ENCODE measurements around the gene DYSF.

The DYSF gene

GRCh38 chr2:71555798-71556454 is 102.6 kb downstream of the DYSF start:
- H3K9ac ChIP-seq (ENCODE audit: insufficient read length) = no peak overlapping the region
- H3K9me3 ChIP-seq (ENCODE audit: low read depth, low read length) = no peaks in the 10 kb centered on the region
- no peaks in the 10 kb centered on the region for H3K36me3 ChIP-seq (ENCODE audit: insufficient read depth, low read length)
- no peak for DNase-seq (ENCODE audit: low read depth, low spot score)
- TF ChIP-seq POLR2AphosphoS5 (IDR thresholded peaks at IDR 0.05; ENCODE audit: borderline replicate concordance, low read depth, low read length) (no peak), FOXP2 (optimal IDR thresholded peaks at IDR 0.05; ENCODE audit: control extremely low read depth, extremely low read length, insufficient read depth) (no peak), EZH2 (IDR thresholded peaks at IDR 0.05) (no peak)
- H3K4me3 ChIP-seq = no peak overlapping the region
- H3K27ac ChIP-seq = no peak overlapping the region

- Histone ChIP-seq H3K4me3 (no peak overlapping the region), H3K9me3 (ENCODE audit: low read depth, low read length) (no peaks in the 10 kb centered on the region), H3K36me3 (ENCODE audit: insufficient read depth, low read length) (no peaks in the 10 kb centered on the region), H3K27ac (no peak overlapping the region), H3K9ac (ENCODE audit: insufficient read length) (no peak overlapping the region)
- TF ChIP-seq POLR2AphosphoS5 (IDR thresholded peaks at IDR 0.05; ENCODE audit: borderline replicate concordance, low read depth, low read length) (no peak), EZH2 (IDR thresholded peaks at IDR 0.05) (no peak), FOXP2 (optimal IDR thresholded peaks at IDR 0.05; ENCODE audit: control extremely low read depth, extremely low read length, insufficient read depth) (no peak)
- DNase-seq (ENCODE audit: low read depth, low spot score) = no peak
These were observed 103.4 kb downstream of the DYSF start for GRCh38 chr2:71556692-71557250.

GRCh38 chr2:71557321-71557720 is 104.0 kb downstream of the DYSF start:
- Histone ChIP-seq H3K27ac (no peak overlapping the region), H3K9ac (ENCODE audit: insufficient read length) (no peak overlapping the region), H3K4me3 (no peak overlapping the region), H3K9me3 (ENCODE audit: low read depth, low read length) (no peaks in the 10 kb centered on the region), H3K36me3 (ENCODE audit: insufficient read depth, low read length) (no peaks in the 10 kb centered on the region)
- DNase-seq (ENCODE audit: low read depth, low spot score) = no peak
- TF ChIP-seq EZH2 (IDR thresholded peaks at IDR 0.05) = no peak
- no peak for TF ChIP-seq FOXP2 (optimal IDR thresholded peaks at IDR 0.05; ENCODE audit: control extremely low read depth, extremely low read length, insufficient read depth)
- no peak for TF ChIP-seq POLR2AphosphoS5 (IDR thresholded peaks at IDR 0.05; ENCODE audit: borderline replicate concordance, low read depth, low read length)

- no peak overlapping the region for H3K4me3 ChIP-seq
- no peak overlapping the region for H3K9ac ChIP-seq (ENCODE audit: insufficient read length)
- TF ChIP-seq EZH2 (IDR thresholded peaks at IDR 0.05) = no peak
- TF ChIP-seq POLR2AphosphoS5 (IDR thresholded peaks at IDR 0.05; ENCODE audit: borderline replicate concordance, low read depth, low read length) = no peak
- no peak for TF ChIP-seq FOXP2 (optimal IDR thresholded peaks at IDR 0.05; ENCODE audit: control extremely low read depth, extremely low read length, insufficient read depth)
- no peaks in the 10 kb centered on the region for H3K36me3 ChIP-seq (ENCODE audit: insufficient read depth, low read length)
- H3K27ac ChIP-seq = no peak overlapping the region
- no peaks in the 10 kb centered on the region for H3K9me3 ChIP-seq (ENCODE audit: low read depth, low read length)
- no peak for DNase-seq (ENCODE audit: low read depth, low spot score)
These were observed 105.1 kb downstream of the DYSF start for GRCh38 chr2:71558300-71559051.

- Histone ChIP-seq H3K9ac (ENCODE audit: insufficient read length) (no peak overlapping the region), H3K27ac (no peak overlapping the region), H3K4me3 (no peak overlapping the region), H3K36me3 (ENCODE audit: insufficient read depth, low read length) (no peaks in the 10 kb centered on the region), H3K9me3 (ENCODE audit: low read depth, low read length) (no peaks in the 10 kb centered on the region)
- no peak for DNase-seq (ENCODE audit: low read depth, low spot score)
- TF ChIP-seq EZH2 (IDR thresholded peaks at IDR 0.05) = no peak
- no peak for TF ChIP-seq POLR2AphosphoS5 (IDR thresholded peaks at IDR 0.05; ENCODE audit: borderline replicate concordance, low read depth, low read length)
- TF ChIP-seq FOXP2 (optimal IDR thresholded peaks at IDR 0.05; ENCODE audit: control extremely low read depth, extremely low read length, insufficient read depth) = no peak
These were observed 105.9 kb downstream of the DYSF start for GRCh38 chr2:71559080-71559827.

- no peaks in the 10 kb centered on the region for H3K36me3 ChIP-seq (ENCODE audit: insufficient read depth, low read length)
- DNase-seq (ENCODE audit: low read depth, low spot score) = no peak
- no peak overlapping the region for H3K9ac ChIP-seq (ENCODE audit: insufficient read length)
- peak overlapping the region; percentile 63 for H3K4me3 ChIP-seq
- H3K27ac ChIP-seq = peak overlapping the region; percentile 31
- H3K9me3 ChIP-seq (ENCODE audit: low read depth, low read length) = no peaks in the 10 kb centered on the region
- TF ChIP-seq POLR2AphosphoS5 (IDR thresholded peaks at IDR 0.05; ENCODE audit: borderline replicate concordance, low read depth, low read length) (no peak), FOXP2 (optimal IDR thresholded peaks at IDR 0.05; ENCODE audit: control extremely low read depth, extremely low read length, insufficient read depth) (no peak), EZH2 (IDR thresholded peaks at IDR 0.05) (no peak)
These were observed 106.7 kb downstream of the DYSF start for GRCh38 chr2:71559828-71560637.

GRCh38 chr2:71560638-71561011 is 107.3 kb downstream of the DYSF start:
- Histone ChIP-seq H3K4me3 (peak overlapping the region; percentile 63), H3K9me3 (ENCODE audit: low read depth, low read length) (no peaks in the 10 kb centered on the region), H3K9ac (ENCODE audit: insufficient read length) (no peak overlapping the region), H3K36me3 (ENCODE audit: insufficient read depth, low read length) (no peaks in the 10 kb centered on the region), H3K27ac (peak overlapping the region; percentile 31; the same call in 1 of the 2 replicates)
- TF ChIP-seq EZH2 (IDR thresholded peaks at IDR 0.05) (no peak), POLR2AphosphoS5 (IDR thresholded peaks at IDR 0.05; ENCODE audit: borderline replicate concordance, low read depth, low read length) (no peak), FOXP2 (optimal IDR thresholded peaks at IDR 0.05; ENCODE audit: control extremely low read depth, extremely low read length, insufficient read depth) (no peak)
- DNase-seq (ENCODE audit: low read depth, low spot score) = no peak

All from SK-N-MC (cell line).